22Rv1 (cell line): ENCODE data around the gene TMEM62.

Source experiments
- CTCF ChIP-seq: fragments of 450-650 bp; IDR thresholded peaks from 2 replicates; pipeline ENCODE4 v1.5.1; 2017; ENCODE audit warnings: mild to moderate bottlenecking
- ZFX ChIP-seq: fragments of 450-650 bp; IDR thresholded peaks from 2 replicates; pipeline ENCODE4 v1.6.1; 2017; ENCODE audit warnings: antibody characterized with exemption, borderline replicate concordance

GRCh38 chr15:43226436-43227305 is 93.3 kb downstream of the TMEM62 start:
- TF ChIP-seq CTCF (no peak), ZFX (no peak)
